Activated CD4-positive, alpha-beta T cell treated with anti-CD3 and anti-CD28 coated beads for 36 hours (primary cell): Measurements from ENCODE around the gene KRT222. TPM values are rescaled to one million over a fixed set of nuclear protein-coding genes. Genes with fewer than 3 reads are reported as not detected.
A peak's percentile ranks its signal among the peaks of the same experiment; 100 is the strongest.

Experiments
- ATAC-seq: fragments of 200-7000 bp; cut with Tn5 transposase; one replicate; pipeline ENCODE4 v1.10.0; 2021; ENCODE audit warnings: mild to moderate bottlenecking, moderate library complexity
- CTCF ChIA-PET: fragments of 350-600 bp; sonication (Branson Sonifier 250); formaldehyde crosslinking; loops from one replicate; lab custom pipeline; 2021; ENCODE audit warnings: antibody characterized with exemption; lab: Charles Lee
- POLR2A ChIA-PET: fragments of 350-600 bp; sonication (Branson Sonifier 250); formaldehyde crosslinking; loops from one replicate; lab custom pipeline; 2021; ENCODE audit warnings: antibody characterized with exemption, inconsistent platforms; lab: Charles Lee
- DNase-seq: peaks from one replicate; pipeline ENCODE4 v3.0.0-alpha.2; 2020
- H3K27ac Mint-ChIP-seq: one replicate; pipeline ENCODE4 v1.8.0; 2021; ENCODE audit warnings: mixed read lengths
- H3K27me3 Mint-ChIP-seq: one replicate; pipeline ENCODE4 v1.8.0; 2021; ENCODE audit warnings: mixed read lengths
- H3K36me3 Mint-ChIP-seq: one replicate; pipeline ENCODE4 v1.8.0; 2021; ENCODE audit warnings: low read depth, mixed read lengths
- H3K4me1 Mint-ChIP-seq: one replicate; pipeline ENCODE4 v1.8.0; 2021; ENCODE audit warnings: mixed read lengths
- H3K4me3 Mint-ChIP-seq: one replicate; pipeline ENCODE4 v1.8.0; 2021; ENCODE audit warnings: mild to moderate bottlenecking, moderate library complexity, mixed read lengths
- H3K9me3 Mint-ChIP-seq: one replicate; pipeline ENCODE4 v1.8.0; 2021; ENCODE audit warnings: low read depth, mixed read lengths
- intact Hi-C, 2 experiments: fragments of 100-400 bp; cut with DNase I in 1 of 2; cut with micrococcal nuclease in 1 of 2; formaldehyde crosslinking; loops; one replicate each; pipeline versions ENCODE4 v1.14.2 to v1.15.1; 2022 to 2024; cut with DNase I, micrococcal nuclease
- total RNA-seq, 2 experiments: library from RNA; stranded (reverse); gene quantifications; one replicate each; pipeline ENCODE4 v1.2.3, GENCODE V29; 2021

The KRT222 gene
- total RNA-seq, 2 experiments from 2014 or later, result not detected

DNA sequence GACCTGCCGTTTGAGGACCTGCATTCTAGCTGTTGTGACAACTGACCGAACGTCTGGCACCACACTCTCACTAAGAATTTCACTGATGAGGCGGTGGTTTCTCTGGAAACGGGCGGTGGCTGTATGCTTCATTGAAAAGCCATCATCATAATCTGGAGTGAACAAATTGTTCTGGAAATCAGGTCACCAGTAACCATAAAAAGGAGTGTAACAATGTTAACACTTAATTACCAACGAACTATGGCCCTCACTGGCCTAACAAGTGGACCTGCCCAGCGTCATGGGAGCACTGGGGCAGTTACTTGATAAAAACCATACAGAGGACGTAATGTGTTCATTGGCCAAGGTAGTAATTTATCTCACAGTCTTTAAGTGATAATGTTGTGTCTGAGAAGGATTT lies 32.8 kb downstream of the KRT222 start:
- DNase-seq (no peak), ATAC-seq (no peak)
- H3K27me3 Mint-ChIP-seq, result no peaks in the 10 kb centered on the region
- peaks cover 60% of the 10 kb centered on the region for H3K36me3 Mint-ChIP-seq
- CTCF ChIA-PET, result interaction anchor here (0.6 to 4.4 kb wide), 3 partner anchors 14 to 61 kb away, joined by 3 to 17 read pairs (median 3); partner anchors contain the start of gene SMARCE1
- intact Hi-C loops, result no loop called here
- no peaks in the 10 kb centered on the region for H3K9me3 Mint-ChIP-seq
- H3K27ac Mint-ChIP-seq, result peak overlapping the region; percentile 66
- H3K4me1 Mint-ChIP-seq, result peaks cover 13% of the 10 kb centered on the region
- POLR2A ChIA-PET, result no interaction called here
- H3K4me3 Mint-ChIP-seq, result no peak overlapping the region

DNA sequence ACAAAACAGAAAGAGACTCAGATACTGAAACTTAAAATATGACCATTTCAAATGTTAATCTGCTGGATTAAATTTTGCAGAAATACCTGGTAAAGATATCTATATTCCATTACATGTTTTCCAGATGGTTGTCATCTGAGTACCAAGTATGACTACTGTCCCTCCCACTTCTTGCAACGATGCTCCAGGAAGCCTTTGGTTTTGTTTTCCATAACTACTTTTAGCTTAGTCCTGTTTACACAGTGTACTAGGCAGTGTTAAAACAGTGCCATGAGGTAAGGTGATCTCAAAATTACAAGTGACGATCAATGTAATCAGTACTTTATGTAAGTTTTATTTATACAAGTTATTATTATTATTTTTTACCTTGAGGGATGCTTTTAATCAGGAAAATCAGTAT lies 35.1 kb downstream of the KRT222 start:
- Mint-ChIP-seq H3K9me3 (no peaks in the 10 kb centered on the region), H3K27ac (peak overlapping the region; percentile 29), H3K27me3 (no peaks in the 10 kb centered on the region), H3K4me3 (no peak overlapping the region), H3K36me3 (peaks cover 54% of the 10 kb centered on the region), H3K4me1 (peaks cover 22% of the 10 kb centered on the region)
- ATAC-seq (peak; percentile 84), DNase-seq (no peak)
- POLR2A ChIA-PET, result interaction anchor here (0.7 to 1.2 kb wide), 4 partner anchors 26 to 1059 kb away, joined by 3 to 15 read pairs (median 6); partner anchors contain the start of gene EIF1
- intact Hi-C loops, result no loop called here
- CTCF ChIA-PET, result interaction anchor here (0.6 to 4.4 kb wide), 7 partner anchors 10 to 698 kb away, joined by 3 to 17 read pairs (median 5); partner anchors contain the start of gene SMARCE1

DNA sequence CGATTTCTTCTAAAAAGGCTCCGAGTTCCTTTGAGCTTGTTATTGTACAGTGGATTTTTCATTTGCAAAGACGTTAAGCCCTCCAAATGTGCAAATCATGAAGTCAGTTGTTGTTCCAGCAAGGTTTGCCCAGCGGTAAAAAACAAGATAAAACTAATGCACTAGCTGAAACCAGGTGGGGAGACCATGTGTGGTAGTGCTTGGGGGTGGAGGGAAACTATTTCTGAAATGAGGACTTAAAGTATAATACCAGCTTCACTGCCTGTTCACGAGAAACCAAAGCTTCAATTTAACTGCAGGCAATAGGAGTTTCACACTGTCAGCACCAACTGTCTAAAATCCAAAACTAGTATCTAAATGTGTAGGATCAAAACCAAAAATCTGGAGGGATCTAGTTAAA lies 39.7 kb downstream of the KRT222 start:
- POLR2A ChIA-PET, result interaction anchor here (0.8 to 2.7 kb wide), 5 partner anchors 21 to 65 kb away, joined by 4 to 12 read pairs (median 4); partner anchors contain the start of gene SMARCE1
- CTCF ChIA-PET, result interaction anchor here (0.6 to 2.9 kb wide), 12 partner anchors 9 to 879 kb away, joined by 3 to 18 read pairs (median 3); partner anchors contain the start of gene SMARCE1
- H3K4me1 Mint-ChIP-seq, result peaks cover 55% of the 10 kb centered on the region
- no peak for ATAC-seq
- no peak for DNase-seq
- no peak overlapping the region for H3K4me3 Mint-ChIP-seq
- intact Hi-C loops, result no loop called here
- H3K9me3 Mint-ChIP-seq, result no peaks in the 10 kb centered on the region
- H3K27ac Mint-ChIP-seq, result no peak overlapping the region
- no peaks in the 10 kb centered on the region for H3K27me3 Mint-ChIP-seq
- H3K36me3 Mint-ChIP-seq, result peaks cover 26% of the 10 kb centered on the region

- peaks cover 14% of the 10 kb centered on the region for H3K36me3 Mint-ChIP-seq
- no peak overlapping the region for H3K27ac Mint-ChIP-seq
- intact Hi-C loops, result loop anchor here (5.0 kb wide), 4 partner anchors 169 to 924 kb away; partner anchors contain the start of genes GJD3 (in 1 of the 2) and IGFBP4 (in 1 of the 2)
- ChIA-PET CTCF (interaction anchor here (0.9 to 2.9 kb wide), 3 partner anchors 24 to 78 kb away, joined by 4 to 18 read pairs (median 13); partner anchors contain the start of gene SMARCE1), POLR2A (interaction anchor here (1.5 to 2.7 kb wide), 3 partner anchors 19 to 61 kb away, joined by 4 to 12 read pairs (median 5); partner anchors contain the start of gene SMARCE1)
- H3K4me1 Mint-ChIP-seq, result peaks cover 61% of the 10 kb centered on the region
- H3K27me3 Mint-ChIP-seq, result no peaks in the 10 kb centered on the region
- H3K4me3 Mint-ChIP-seq, result no peak overlapping the region
- ATAC-seq, result no peak
- DNase-seq, result no peak
- no peaks in the 10 kb centered on the region for H3K9me3 Mint-ChIP-seq
Measured at GRCh38 chr17:40623419-40624210, 41.4 kb downstream of the KRT222 start.

GRCh38 chr17:40622509-40622928 lies 42.5 kb downstream of the KRT222 start:
- Mint-ChIP-seq H3K4me3 (no peak overlapping the region), H3K27ac (peak overlapping the region; percentile 77), H3K4me1 (peaks cover 61% of the 10 kb centered on the region), H3K9me3 (no peaks in the 10 kb centered on the region), H3K36me3 (peaks cover 10% of the 10 kb centered on the region), H3K27me3 (no peaks in the 10 kb centered on the region)
- ChIA-PET POLR2A (no interaction called here), CTCF (interaction anchor here (0.7 to 1.1 kb wide), 4 partner anchors 24 to 324 kb away, joined by 3 to 4 read pairs (median 3); no protein-coding TSS in a partner anchor)
- ATAC-seq (peak; percentile 25), DNase-seq (peak; percentile 41)
- intact Hi-C loops, result loop anchor here (5.0 kb wide), 4 partner anchors 170 to 925 kb away; partner anchors contain the start of genes GJD3 (in 1 of the 2) and IGFBP4 (in 1 of the 2)

- CTCF ChIA-PET, result interaction anchor here (0.7 to 3.8 kb wide), 5 partner anchors 7 to 396 kb away, joined by 3 to 14 read pairs (median 3); no protein-coding TSS in a partner anchor
- peaks cover 65% of the 10 kb centered on the region for H3K4me1 Mint-ChIP-seq
Measured at GRCh38 chr17:40621578-40621977, 43.4 kb downstream of the KRT222 start.

GRCh38 chr17:40621019-40621418 lies 44.0 kb downstream of the KRT222 start:
- Mint-ChIP-seq H3K27ac (no peak overlapping the region), H3K9me3 (no peaks in the 10 kb centered on the region), H3K4me1 (peaks cover 71% of the 10 kb centered on the region), H3K27me3 (no peaks in the 10 kb centered on the region), H3K4me3 (no peak overlapping the region), H3K36me3 (no peaks in the 10 kb centered on the region)
- ATAC-seq, result no peak
- intact Hi-C loops, result loop anchor here (2.0 to 5.0 kb wide), 6 partner anchors 28 to 926 kb away; partner anchors contain the start of genes GJD3 (in 1 of the 2) and IGFBP4 (in 1 of the 2)
- DNase-seq, result no peak
- ChIA-PET POLR2A (interaction anchor here (0.6 to 2.6 kb wide), 4 partner anchors 11 to 158 kb away, joined by 6 to 11 read pairs (median 8); no protein-coding TSS in a partner anchor), CTCF (interaction anchor here (0.7 to 14.5 kb wide), 10 partner anchors 8 to 181 kb away, joined by 3 to 149 read pairs (median 4); partner anchors contain the start of gene CCR7)

More at GRCh38 chr17:40621578-40621977, 43.4 kb downstream of the KRT222 start:
- Mint-ChIP-seq H3K27me3 (no peaks in the 10 kb centered on the region), H3K27ac (no peak overlapping the region), H3K4me3 (no peak overlapping the region), H3K9me3 (no peaks in the 10 kb centered on the region), H3K36me3 (peaks cover 2% of the 10 kb centered on the region)
- intact Hi-C loops, result loop anchor here (2.0 to 5.0 kb wide), 6 partner anchors 27 to 926 kb away; partner anchors contain the start of genes GJD3 (in 1 of the 2) and IGFBP4 (in 1 of the 2)
- POLR2A ChIA-PET, result interaction anchor here (2.3 to 2.6 kb wide), 2 partner anchors 58 to 60 kb away, joined by 9 to 11 read pairs; no protein-coding TSS in a partner anchor
- ATAC-seq, result no peak
- DNase-seq, result no peak

GRCh38 chr17:40618754-40619625 lies 46.0 kb downstream of the KRT222 start:
- DNase-seq, result no peak
- ChIA-PET CTCF (interaction anchor here (0.6 to 14.5 kb wide), 18 partner anchors 10 to 602 kb away, joined by 3 to 149 read pairs (median 4); partner anchors contain the start of gene CCR7), POLR2A (interaction anchor here (0.6 to 2.6 kb wide), 6 partner anchors 9 to 58 kb away, joined by 3 to 11 read pairs (median 4); no protein-coding TSS in a partner anchor)
- no peaks in the 10 kb centered on the region for H3K36me3 Mint-ChIP-seq
- H3K27me3 Mint-ChIP-seq, result no peaks in the 10 kb centered on the region
- intact Hi-C loops, result loop anchor here in 1 of 2 experiments (10.0 kb wide), 1 partner anchor 786 kb away; no protein-coding TSS in a partner anchor
- ATAC-seq, result no peak
- no peaks in the 10 kb centered on the region for H3K9me3 Mint-ChIP-seq
- H3K4me3 Mint-ChIP-seq, result peak overlapping the region; percentile 67
- H3K4me1 Mint-ChIP-seq, result peaks cover 71% of the 10 kb centered on the region
- H3K27ac Mint-ChIP-seq, result peak overlapping the region; percentile 79

GRCh38 chr17:40617678-40618240 lies 47.2 kb downstream of the KRT222 start:
- ChIA-PET CTCF (interaction anchor here (0.7 to 14.5 kb wide), 5 partner anchors 20 to 96 kb away, joined by 3 to 149 read pairs (median 3); partner anchors contain the start of genes CCR7 and SMARCE1), POLR2A (no interaction called here)
- ATAC-seq (no peak), DNase-seq (no peak)
- H3K4me1 Mint-ChIP-seq, result peaks cover 74% of the 10 kb centered on the region
- H3K4me3 Mint-ChIP-seq, result no peak overlapping the region
- intact Hi-C loops, result loop anchor here in 1 of 2 experiments (10.0 kb wide), 1 partner anchor 787 kb away; no protein-coding TSS in a partner anchor
- H3K9me3 Mint-ChIP-seq, result no peaks in the 10 kb centered on the region
- no peaks in the 10 kb centered on the region for H3K36me3 Mint-ChIP-seq
- peak overlapping the region; percentile 40 for H3K27ac Mint-ChIP-seq
- no peaks in the 10 kb centered on the region for H3K27me3 Mint-ChIP-seq
